Fibroblast of skin of back (primary cell): ENCODE results near the gene VTCN1.
"Not testable (repeated sequence)": the region's sequence is repeated elsewhere in the genome, so short reads cannot be mapped to it uniquely, and the experiment has no call there.

Experiments
- DNase-seq: peaks from one replicate; pipeline ENCODE4 v3.0.0-alpha.2; 2013

Gene VTCN1

GRCh38 chr1:117162816-117163215 lies 47.9 kb downstream of the VTCN1 start:
- DNase-seq: no peak

- no peak for DNase-seq
Observed at GRCh38 chr1:117161887-117162286, 48.8 kb downstream of the VTCN1 start.

- not testable (repeated sequence) for DNase-seq
Observed at GRCh38 chr1:117151305-117151704, 59.4 kb downstream of the VTCN1 start.

- DNase-seq: no peak
Observed at GRCh38 chr1:117150316-117150715, 60.4 kb downstream of the VTCN1 start.

- DNase-seq: peak; percentile 48
Observed at GRCh38 chr1:117147856-117148588, 62.7 kb downstream of the VTCN1 start.

- no peak for DNase-seq
Observed at GRCh38 chr1:117147341-117147831, 63.3 kb downstream of the VTCN1 start.

GRCh38 chr1:117146575-117147340 lies 64.0 kb downstream of the VTCN1 start:
- peak; percentile 99 for DNase-seq

- no peak for DNase-seq
Observed at GRCh38 chr1:117146072-117146471, 64.7 kb downstream of the VTCN1 start.

- no peak for DNase-seq
Observed at GRCh38 chr1:117143871-117144270, 66.9 kb downstream of the VTCN1 start.

- peak; percentile 25 for DNase-seq
Observed at GRCh38 chr1:117143172-117143571, 67.6 kb downstream of the VTCN1 start.

GRCh38 chr1:117142200-117142599 lies 68.5 kb downstream of the VTCN1 start:
- peak; percentile 66 for DNase-seq

- DNase-seq: no peak
Observed at GRCh38 chr1:117138561-117138960, 72.2 kb downstream of the VTCN1 start.

- DNase-seq: no peak
Observed at GRCh38 chr1:117138106-117138505, 72.6 kb downstream of the VTCN1 start.

GRCh38 chr1:117137281-117137855 lies 73.4 kb downstream of the VTCN1 start:
- DNase-seq: no peak

GRCh38 chr1:117136749-117137148 lies 74.0 kb downstream of the VTCN1 start:
- no peak for DNase-seq

- DNase-seq: no peak
Observed at GRCh38 chr1:117135329-117135728, 75.4 kb downstream of the VTCN1 start.

- no peak for DNase-seq
Observed at GRCh38 chr1:117130526-117130925, 80.2 kb downstream of the VTCN1 start.

GRCh38 chr1:117128323-117129079 lies 82.2 kb downstream of the VTCN1 start:
- peak; percentile 57 for DNase-seq

- no peak for DNase-seq
Observed at GRCh38 chr1:117127795-117128194, 82.9 kb downstream of the VTCN1 start.

GRCh38 chr1:117124661-117125060 lies 86.1 kb downstream of the VTCN1 start:
- no peak for DNase-seq

GRCh38 chr1:117123274-117123673 lies 87.5 kb downstream of the VTCN1 start:
- DNase-seq: no peak

- DNase-seq: peak; percentile 20
Observed at GRCh38 chr1:117122330-117123025, 88.2 kb downstream of the VTCN1 start.
